Spleen (tissue), 11 donors: Measurements from ENCODE around the gene COPB1. TPM values are rescaled to one million over a fixed set of nuclear protein-coding genes. Genes with fewer than 3 reads are reported as not detected.

Source experiments
- DNase-seq: peaks from one replicate; pipeline ENCODE4 v3.0.0-alpha.2; 2020
- H3K27ac ChIP-seq, 8 donors: fragments of 200-600 bp; sonication (generic) in 7 of 8; 1 replicate in 4 of 8; 2 replicates in 4 of 8; pipeline versions ENCODE4 v1.5.0 to v1.8.0; 2016 to 2021; ENCODE audit warnings: inconsistent platforms in 4 of 8, mild to moderate bottlenecking in 4 of 8, moderate library complexity in 1 of 8
- H3K27me3 ChIP-seq, 7 donors: fragments of 200-600 bp; sonication (generic) in 6 of 7; replicated peaks in 1 of 7; 1 replicate in 4 of 7; 2 replicates in 3 of 7; pipeline versions ENCODE4 v1.5.0 to v1.8.0; 2016 to 2021; ENCODE audit warnings: inconsistent platforms in 3 of 7, mild to moderate bottlenecking in 1 of 7
- H3K36me3 ChIP-seq, 6 donors: fragments of 200-600 bp; sonication (generic) in 5 of 6; 1 replicate in 4 of 6; 2 replicates in 2 of 6; pipeline versions ENCODE4 v1.5.0 to v1.8.0; 2016 to 2021; ENCODE audit warnings: inconsistent platforms in 2 of 6
- H3K4me1 ChIP-seq, 6 donors: fragments of 200-600 bp; sonication (generic) in 5 of 6; 1 replicate in 3 of 6; 2 replicates in 3 of 6; pipeline versions ENCODE4 v1.5.0 to v1.8.0; 2016 to 2021; ENCODE audit warnings: inconsistent platforms in 3 of 6
- H3K4me3 ChIP-seq, 8 donors: fragments of 200-600 bp; sonication (generic) in 7 of 8; 1 replicate in 4 of 8; 2 replicates in 4 of 8; pipeline versions ENCODE4 v1.5.0 to v1.8.0; 2016 to 2021; ENCODE audit warnings: inconsistent platforms in 4 of 8, mild to moderate bottlenecking in 4 of 8, moderate library complexity in 2 of 8
- H3K9me3 ChIP-seq, 8 donors: fragments of 200-600 bp; sonication (generic) in 7 of 8; 1 replicate in 4 of 8; 2 replicates in 4 of 8; pipeline versions ENCODE4 v1.5.0 to v1.8.0; 2016 to 2021; ENCODE audit warnings: inconsistent platforms in 4 of 8
- POLR2A ChIP-seq, 3 donors: fragments of 450-650 bp; IDR thresholded peaks; one replicate each; pipeline ENCODE4 v1.5.1; 2017; ENCODE audit warnings: antibody characterized with exemption in 3 of 3, mild to moderate bottlenecking in 1 of 3
- POLR2AphosphoS5 ChIP-seq, 3 donors: sonication (generic); formaldehyde crosslinking; IDR thresholded peaks; one replicate each; pipeline ENCODE4 v1.5.1; 2017; ENCODE audit warnings: antibody characterized with exemption in 3 of 3
- WGBS, 5 donors: extraction: QIAGEN DNeasy Blood & Tissue Kit in 3 of 5; methylation state at CpG; one replicate each; pipeline versions ENCODE4 v1.1.5 to v1.1.7; 2013 to 2018; 5-methylcytosine and 5-hydroxymethylcytosine counted together
- intact Hi-C: fragments of 100-400 bp; cut with DNase I; formaldehyde crosslinking; loops from one replicate; pipeline ENCODE4 v1.15.0; 2023; ENCODE audit warnings: low total_unique reads
- polyA plus RNA-seq, 3 donors: library from polyadenylated mRNA; stranded (reverse); fragments of 200-250 nt; gene quantifications; one replicate each; pipeline ENCODE4 v1.2.1, GENCODE V29; 2013
- total RNA-seq, 7 donors: library from RNA; depleted of rRNA in 3 of 7; stranded (reverse); fragments of >200 nt in 3 of 7; fragmentation: NEBNext Ultra II Directional in 4 of 7; extraction: Animal tissue kit (Norgen Biotek cat#: 25700) in 4 of 7; gene quantifications; one replicate each; pipeline versions ENCODE4 v1.1.0 to v1.2.1, GENCODE V29; 2016 to 2021
- TF ChIP-seq, protein P1 (sequence below), 11 experiments: fragments of 200-600 bp in 7 of 11; fragments of 450-650 bp in 4 of 11; sonication (generic) in 4 of 11; IDR thresholded peaks in 8 of 11; conservative IDR thresholded peaks in 3 of 11; 1 replicate in 7 of 11; 2 replicates in 4 of 11; pipeline versions ENCODE4 v1.4.0 to v1.8.0; 2016 to 2021; ENCODE audit warnings: antibody characterized with exemption in 11 of 11, inconsistent platforms in 4 of 11, mild to moderate bottlenecking in 1 of 11
- donor health status: healthy with polysubstance abuse.
- donor health status: DM: no; HTN: no; CAD: no; lungs with moderate emphysema.
- donor health status: DM: no; HTN: no; CAD: no.
- donor health status: Bipolar disorder and iron deficiency.
- donor health status: healthy.
- donor health status: DM: no; HTN: no; CAD: no.
- donor health status: DM: yes; HTN: yes; CAD: no.

COPB1 gene
- total and polyA plus RNA-seq, 10 donors: 43.6 to 122 (median 80.8) TPM

DNA sequence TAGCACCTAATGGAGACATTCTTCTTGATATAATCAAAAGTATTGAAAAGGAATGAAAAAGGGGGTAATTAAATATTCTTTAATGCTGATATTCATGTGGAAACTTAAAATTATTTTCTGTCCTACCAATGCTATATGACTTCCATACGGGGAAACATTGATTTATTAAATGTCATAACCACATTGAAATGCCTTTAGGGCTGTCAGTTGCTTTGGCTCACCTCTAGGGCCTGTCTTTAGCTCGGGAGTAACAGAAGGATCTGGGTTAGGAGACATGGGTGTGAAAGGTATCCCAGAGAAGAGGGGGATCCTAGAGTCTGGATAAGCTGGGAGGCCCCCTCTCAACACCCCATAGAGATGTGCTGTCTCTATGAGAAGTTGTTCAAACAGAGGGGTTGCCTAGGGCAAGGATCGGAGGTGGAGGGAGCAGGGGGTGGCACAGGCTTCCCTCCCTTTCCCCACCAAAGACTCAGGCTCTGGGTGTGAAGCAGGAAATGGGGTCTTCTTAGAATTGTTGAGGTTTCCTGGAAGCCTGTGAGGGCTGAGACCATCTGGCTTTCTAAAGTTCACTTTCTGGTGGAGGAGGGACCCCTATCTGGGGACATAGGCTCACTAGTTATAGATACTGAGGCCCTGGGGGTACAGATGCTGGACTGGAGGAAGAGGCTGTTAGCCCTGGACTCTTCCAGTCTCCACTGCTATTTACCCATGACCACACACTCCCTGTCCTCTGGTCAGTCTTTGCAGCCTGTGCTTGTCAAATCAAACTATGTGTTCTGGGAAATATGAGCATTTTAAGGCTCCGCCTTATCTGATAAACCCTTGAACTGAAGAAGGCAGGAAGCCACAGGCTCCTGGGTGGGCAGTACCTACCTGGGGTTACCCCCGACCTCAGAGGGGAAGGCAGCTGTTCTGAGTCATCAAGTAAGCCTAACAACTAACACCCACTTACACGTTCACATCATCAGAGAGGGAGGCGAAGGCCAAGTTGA lies 84.8 kb downstream of the COPB1 start:
- peaks cover 0 to 48% (median 9%) of the 10 kb centered on the region in 6 donors for H3K4me1 ChIP-seq
- no peaks in the 10 kb centered on the region for H3K9me3 ChIP-seq
- WGBS, 5 donors: 29 to 41% (median 30%) methylated on average over 7 of the region's 7 CpGs
- H3K27ac ChIP-seq: peak overlapping the region in 4 of 8 donors; percentile 14 to 65 (median 42)
- intact Hi-C loops: no loop called here
- TF ChIP-seq, protein P1, sequence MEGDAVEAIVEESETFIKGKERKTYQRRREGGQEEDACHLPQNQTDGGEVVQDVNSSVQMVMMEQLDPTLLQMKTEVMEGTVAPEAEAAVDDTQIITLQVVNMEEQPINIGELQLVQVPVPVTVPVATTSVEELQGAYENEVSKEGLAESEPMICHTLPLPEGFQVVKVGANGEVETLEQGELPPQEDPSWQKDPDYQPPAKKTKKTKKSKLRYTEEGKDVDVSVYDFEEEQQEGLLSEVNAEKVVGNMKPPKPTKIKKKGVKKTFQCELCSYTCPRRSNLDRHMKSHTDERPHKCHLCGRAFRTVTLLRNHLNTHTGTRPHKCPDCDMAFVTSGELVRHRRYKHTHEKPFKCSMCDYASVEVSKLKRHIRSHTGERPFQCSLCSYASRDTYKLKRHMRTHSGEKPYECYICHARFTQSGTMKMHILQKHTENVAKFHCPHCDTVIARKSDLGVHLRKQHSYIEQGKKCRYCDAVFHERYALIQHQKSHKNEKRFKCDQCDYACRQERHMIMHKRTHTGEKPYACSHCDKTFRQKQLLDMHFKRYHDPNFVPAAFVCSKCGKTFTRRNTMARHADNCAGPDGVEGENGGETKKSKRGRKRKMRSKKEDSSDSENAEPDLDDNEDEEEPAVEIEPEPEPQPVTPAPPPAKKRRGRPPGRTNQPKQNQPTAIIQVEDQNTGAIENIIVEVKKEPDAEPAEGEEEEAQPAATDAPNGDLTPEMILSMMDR (IDR thresholded peaks at IDR 0.05 in 8 of 11, conservative IDR thresholded peaks at IDR 0.05 in 3 of 11): no peak
- TF ChIP-seq POLR2A (IDR thresholded peaks at IDR 0.05): no peak
- TF ChIP-seq POLR2AphosphoS5 (IDR thresholded peaks at IDR 0.05): no peak
- H3K36me3 ChIP-seq: no peaks in the 10 kb centered on the region
- H3K27me3 ChIP-seq: no peaks in the 10 kb centered on the region
- no peak overlapping the region for H3K4me3 ChIP-seq
- DNase-seq: no peak

- Histone ChIP-seq H3K9me3 (no peaks in the 10 kb centered on the region), H3K27ac (peak overlapping the region in 5 of 8 donors; percentile 5 to 52 (median 24)), H3K36me3 (no peaks in the 10 kb centered on the region), H3K4me3 (no peak overlapping the region), H3K27me3 (no peaks in the 10 kb centered on the region), H3K4me1 (peaks cover 0 to 48% (median 9%) of the 10 kb centered on the region in 6 donors)
- WGBS, 5 donors: 76 to 89% (median 83%) methylated on average over 4 of the region's 4 CpGs
- TF ChIP-seq POLR2AphosphoS5 (IDR thresholded peaks at IDR 0.05) (no peak), POLR2A (IDR thresholded peaks at IDR 0.05) (no peak)
- TF ChIP-seq, protein P1 (IDR thresholded peaks at IDR 0.05 in 8 of 11, conservative IDR thresholded peaks at IDR 0.05 in 3 of 11): peak in 5 of 11 experiments; percentile 11 to 33 (median 17)
- no peak for DNase-seq
- intact Hi-C loops: no loop called here
Measured at GRCh38 chr11:14413307-14414069, 86.1 kb downstream of the COPB1 start.

DNA sequence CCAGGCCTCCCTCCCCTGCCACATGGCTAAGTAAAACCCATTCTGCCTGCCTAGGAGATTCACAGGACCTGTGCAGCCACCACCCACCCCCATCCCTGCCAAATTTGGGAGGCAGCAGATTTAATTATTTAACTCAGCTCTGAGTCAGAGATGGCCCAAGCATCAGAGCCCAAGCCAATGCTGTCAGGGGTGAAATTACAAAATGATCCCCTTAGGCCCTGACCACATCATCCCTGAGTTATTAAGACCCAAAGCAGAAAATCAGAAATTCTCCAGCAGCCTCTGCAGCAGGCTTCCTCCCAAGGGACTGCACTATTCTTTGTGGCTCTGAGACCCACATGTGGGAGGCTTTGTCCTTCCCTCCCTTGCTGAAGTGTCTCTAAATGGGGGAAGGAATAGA lies 87.8 kb downstream of the COPB1 start:
- Histone ChIP-seq H3K27me3 (no peaks in the 10 kb centered on the region), H3K27ac (no peak overlapping the region), H3K36me3 (no peaks in the 10 kb centered on the region), H3K9me3 (no peaks in the 10 kb centered on the region), H3K4me3 (no peak overlapping the region), H3K4me1 (peaks cover 0 to 38% (median 9%) of the 10 kb centered on the region in 6 donors)
- DNase-seq: no peak
- intact Hi-C loops: no loop called here
- TF ChIP-seq POLR2A (IDR thresholded peaks at IDR 0.05) (no peak), POLR2AphosphoS5 (IDR thresholded peaks at IDR 0.05) (no peak)
- TF ChIP-seq, protein P1 (IDR thresholded peaks at IDR 0.05 in 8 of 11, conservative IDR thresholded peaks at IDR 0.05 in 3 of 11): no peak
